ENCODE measurements around the gene LYST. TPM values are rescaled to one million over a fixed set of nuclear protein-coding genes. Genes with fewer than 3 reads are reported as not detected.

The LYST gene
- total and polyA plus RNA-seq, 2 of the 4 experiments (the other 2 are of a cell fraction) = 2.2 to 7.2 TPM

DNA sequence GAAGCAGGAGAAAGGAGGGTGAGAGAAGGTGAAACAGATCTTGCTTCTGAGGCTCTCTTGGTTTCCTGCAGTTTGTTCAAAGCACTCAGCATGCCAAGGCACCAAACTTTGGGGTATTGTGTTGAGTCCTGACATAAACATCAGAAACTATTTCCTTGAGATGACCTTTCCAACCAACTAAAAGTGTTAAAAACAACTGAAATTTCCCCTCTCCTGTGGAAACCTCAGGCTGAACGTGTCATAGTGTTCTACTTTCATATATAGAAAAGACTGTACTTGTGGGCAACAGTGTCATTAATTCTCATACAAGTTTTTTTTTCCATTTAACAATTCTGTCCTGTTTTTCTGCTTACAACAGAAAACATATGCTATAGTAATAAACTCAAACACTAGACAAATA is 6.3 kb upstream of the LYST start:
- Histone ChIP-seq H3K56ac (ENCODE audit: extremely low read depth, insufficient read depth, low read length) (no peak overlapping the region), H3K14ac (replicated peaks; ENCODE audit: low read depth, low read length) (no peak overlapping the region), H2AK5ac (ENCODE audit: low read depth, low read length) (no peak overlapping the region), H3K9me3 (ENCODE audit: control insufficient read depth, insufficient read depth, low read length) (no peaks in the 10 kb centered on the region), H3K4me1 (ENCODE audit: control insufficient read depth, insufficient read depth, low read length) (no peaks in the 10 kb centered on the region), H3K9me1 (ENCODE audit: insufficient read depth, low read length) (no peaks in the 10 kb centered on the region), H4K8ac (ENCODE audit: low read depth in 2 of 2, low read length in 2 of 2) (no peak overlapping the region), H2BK120ac (ENCODE audit: low read depth, low read length) (no peak overlapping the region), H2AFZ (replicated peaks; ENCODE audit: low read length, poor library complexity) (no peak overlapping the region), H4K91ac (ENCODE audit: insufficient read depth, low read depth, low read length) (no peak overlapping the region), H4K5ac (ENCODE audit: low read depth, low read length) (no peak overlapping the region), H3K18ac (ENCODE audit: low read depth, low read length) (no peak overlapping the region), H2BK5ac (ENCODE audit: low read depth, low read length, poor library complexity, severe bottlenecking) (no peak overlapping the region), H3K36me3 (ENCODE audit: control insufficient read depth, insufficient read depth, low read length) (no peaks in the 10 kb centered on the region), H3K27me3 (ENCODE audit: control insufficient read depth, insufficient read depth, low read length) (peaks cover 11% of the 10 kb centered on the region), H2BK20ac (ENCODE audit: low read depth, low read length) (no peak overlapping the region), H3K79me1 (ENCODE audit: low read depth in 1 of 2, low read length in 2 of 2) (no peaks in the 10 kb centered on the region), H3K23ac (ENCODE audit: low read depth, low read length) (no peak overlapping the region), H2AK9ac (replicated peaks; ENCODE audit: low read depth, low read length, poor library complexity) (no peak overlapping the region), H3K4ac (ENCODE audit: low read depth, low read length) (no peak overlapping the region), H3K4me2 (ENCODE audit: low read depth, low read length) (no peak overlapping the region), H3K27ac (ENCODE audit: insufficient read depth, low read length) (no peak overlapping the region), H4K20me1 (ENCODE audit: insufficient read depth, low read length) (no peaks in the 10 kb centered on the region), H3K9ac (ENCODE audit: low read depth, low read length) (no peak overlapping the region), H2BK15ac (ENCODE audit: low read depth, low read length) (no peak overlapping the region), H3K4me3 (ENCODE audit: insufficient read depth, low read depth, low read length) (no peak overlapping the region)
- BruUV-seq (replicated peaks) = no TSS peak
- in situ Hi-C loops (cut with MboI; ENCODE audit: low sequenced_read_pairs) (no loop called here), dilution Hi-C loops (cut with HindIII; ENCODE audit: low sequenced_read_pairs, unreplicated experiment) (no loop called here), intact Hi-C loops (cut with micrococcal nuclease) (no loop called here)
- ChIA-PET CTCF (interaction anchor here (1.5 kb wide), 1 partner anchor 99 kb away, joined by 5 read pairs; no protein-coding TSS in a partner anchor), POLR2A (ENCODE audit: unreplicated experiment) (no interaction called here)
- TF ChIP-seq, protein P1, sequence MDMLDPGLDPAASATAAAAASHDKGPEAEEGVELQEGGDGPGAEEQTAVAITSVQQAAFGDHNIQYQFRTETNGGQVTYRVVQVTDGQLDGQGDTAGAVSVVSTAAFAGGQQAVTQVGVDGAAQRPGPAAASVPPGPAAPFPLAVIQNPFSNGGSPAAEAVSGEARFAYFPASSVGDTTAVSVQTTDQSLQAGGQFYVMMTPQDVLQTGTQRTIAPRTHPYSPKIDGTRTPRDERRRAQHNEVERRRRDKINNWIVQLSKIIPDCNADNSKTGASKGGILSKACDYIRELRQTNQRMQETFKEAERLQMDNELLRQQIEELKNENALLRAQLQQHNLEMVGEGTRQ (IDR thresholded peaks at IDR 0.05; ENCODE audit: low read depth, low read length) = no peak
- TF ChIP-seq RAD21 (IDR thresholded peaks at IDR 0.05; ENCODE audit: low read length) (no peak), SMC3 (IDR thresholded peaks at IDR 0.05; ENCODE audit: low read depth, low read length) (no peak), RFX5 (IDR thresholded peaks at IDR 0.05; ENCODE audit: low read depth, low read length) (no peak), CEBPB (IDR thresholded peaks at IDR 0.05; ENCODE audit: low read depth, low read length) (no peak), POLR2A (IDR thresholded peaks at IDR 0.05; ENCODE audit: low read depth, low read length) (no peak), MAZ (IDR thresholded peaks at IDR 0.05; ENCODE audit: borderline replicate concordance, low read depth, low read length) (no peak), CHD1 (IDR thresholded peaks at IDR 0.05; ENCODE audit: low read depth, low read length) (no peak), ELK1 (IDR thresholded peaks at IDR 0.05; ENCODE audit: borderline replicate concordance, low read depth, low read length) (no peak)
- ATAC-seq (ENCODE audit: low read depth) (no peak), DNase-seq (no peak)
- no CpG with 5 or more reads among the region's 1 CpG for WGBS, 2 experiments (ENCODE audit: extremely low coverage in 2 of 2, insufficient read length in 1 of 2)

Data from IMR-90 (cell line).